A549 (cell line): ENCODE measurements around the gene TTC4. TPM values are rescaled to one million over a fixed set of nuclear protein-coding genes. Genes with fewer than 3 reads are reported as not detected.

Experiments
- ATAC-seq, 2 experiments: fragments of 200-7000 bp in 1 of 2; fragments of >200 bp in 1 of 2; cut with Nextera tagmentation in 1 of 2; cut with Tn5 transposase in 1 of 2; 3 replicates each; pipeline versions ENCODE4 v1.8.0 to v1.9.1; 2018 to 2020; ENCODE audit warnings: mild to moderate bottlenecking in 1 of 2, moderate library complexity in 1 of 2
- CTCF ChIA-PET: fragments of 300-600 bp; sonication (Branson Sonifier 250); formaldehyde crosslinking; extraction: SDS; loops from one replicate; lab custom pipeline; 2021; ENCODE audit warnings: antibody characterized with exemption, inconsistent platforms; lab: Yijun Ruan, JAX
- POLR2A ChIA-PET: fragments of 350-600 bp; formaldehyde crosslinking; extraction: SDS; loops from one replicate; lab custom pipeline; 2021; ENCODE audit warnings: antibody characterized with exemption, inconsistent platforms; lab: Yijun Ruan, JAX
- DNase-seq, 2 experiments: peaks; one replicate each; pipeline versions ENCODE4 v3.0.0 to v3.0.0-alpha.2; 2011 to 2016; ENCODE audit warnings: low read depth in 1 of 2, low spot score in 1 of 2
- FAIRE-seq: peaks from 2 replicates; lab custom pipeline; 2011; peaks lifted over from hg19 to GRCh38; lab: Jason Lieb, UNC
- H3K27ac ChIP-seq, 2 experiments: fragments of >200 bp; sonication (Bioruptor Twin); formaldehyde crosslinking; 3 replicates each; pipeline ENCODE4 v1.5.1; 2016 to 2017
- H3K4me1 ChIP-seq: fragments of >200 bp; sonication (Bioruptor Twin); formaldehyde crosslinking; 3 replicates; pipeline ENCODE4 v1.6.1; 2016
- H3K4me2 ChIP-seq: fragments of >200 bp; sonication (Bioruptor Twin); formaldehyde crosslinking; 3 replicates; pipeline ENCODE4 v1.6.1; 2016
- H3K4me3 ChIP-seq: fragments of >200 bp; sonication (Bioruptor Twin); formaldehyde crosslinking; 3 replicates; pipeline ENCODE4 v1.5.1; 2016
- H3K9me3 ChIP-seq: fragments of >200 bp; sonication (Bioruptor Twin); formaldehyde crosslinking; 3 replicates; pipeline ENCODE4 v1.6.1; 2016
- CBX8 ChIP-seq: fragments of 200-600 bp; sonication (generic); IDR thresholded peaks from 2 replicates; pipeline ENCODE4 v1.6.1; 2016
- CHD2 ChIP-seq: fragments of 150-350 bp; IDR thresholded peaks from 2 replicates; pipeline ENCODE4 v1.6.1; 2014; ENCODE audit warnings: low read length; ENCODE audit not compliant: partially characterized antibody
- CHD4 ChIP-seq: fragments of 200-600 bp; sonication (generic); IDR thresholded peaks from 2 replicates; pipeline ENCODE4 v1.6.1; 2016; ENCODE audit warnings: antibody characterized with exemption, mild to moderate bottlenecking, borderline replicate concordance
- E2F6 ChIP-seq: IDR thresholded peaks from 2 replicates; pipeline ENCODE4 v1.6.1; 2012; ENCODE audit warnings: low read depth, borderline replicate concordance
- GATA3 ChIP-seq: IDR thresholded peaks from 2 replicates; pipeline ENCODE4 v1.6.1; 2012; ENCODE audit warnings: borderline replicate concordance
- HDAC2 ChIP-seq: fragments of 200-600 bp; sonication (generic); IDR thresholded peaks from 2 replicates; pipeline ENCODE4 v1.6.1; 2016
- HOXA7 ChIP-seq: fragments of 250-450 bp; sonication (Bioruptor Pico); IDR thresholded peaks from 2 replicates; pipeline ENCODE4 v1.5.0; 2020; ENCODE audit warnings: mild to moderate bottlenecking, moderate library complexity
- HOXB13 ChIP-seq: fragments of 250-450 bp; sonication (Bioruptor Pico); IDR thresholded peaks from 2 replicates; pipeline ENCODE4 v1.5.0; 2020; ENCODE audit warnings: low read depth, mild to moderate bottlenecking, moderate library complexity
- HOXB5 ChIP-seq: fragments of 250-450 bp; sonication (Bioruptor Pico); IDR thresholded peaks from 2 replicates; pipeline ENCODE4 v1.5.0; 2020; ENCODE audit warnings: mild to moderate bottlenecking, moderate library complexity
- JUN ChIP-seq, 2 experiments: fragments of >200 bp; sonication (Bioruptor Twin); formaldehyde crosslinking; IDR thresholded peaks; 2 replicates in 1 of 2; 3 replicates in 1 of 2; pipeline ENCODE4 v1.6.1; 2016 to 2017
- JUNB ChIP-seq: fragments of >200 bp; sonication (Bioruptor Twin); formaldehyde crosslinking; IDR thresholded peaks from 2 replicates; pipeline ENCODE4 v1.6.1; 2016
- MYC ChIP-seq: IDR thresholded peaks from 2 replicates; pipeline ENCODE4 v1.6.1; 2012; ENCODE audit warnings: mild to moderate bottlenecking, inconsistent platforms, low read length, improper control_type of control experiment, borderline replicate concordance
- NFE2L2 ChIP-seq: fragments of 150-350 bp; conservative IDR thresholded peaks from 2 replicates; pipeline ENCODE4 v1.6.1; 2014; ENCODE audit warnings: low read length
- NPAS2 ChIP-seq: fragments of 250-450 bp; sonication (Bioruptor Pico); IDR thresholded peaks from 2 replicates; pipeline ENCODE4 v1.8.0; 2022; ENCODE audit warnings: mild to moderate bottlenecking, moderate library complexity, borderline replicate concordance
- PBX3 ChIP-seq: IDR thresholded peaks from 2 replicates; pipeline ENCODE4 v1.6.1; 2012
- PHF8 ChIP-seq: fragments of 200-600 bp; sonication (generic); IDR thresholded peaks from 2 replicates; pipeline ENCODE4 v1.6.1; 2016; ENCODE audit warnings: low read depth, mild to moderate bottlenecking, antibody characterized with exemption, moderate library complexity, borderline replicate concordance
- RAD21 ChIP-seq, 2 experiments: fragments of >200 bp in 1 of 2; sonication (Bioruptor Twin) in 1 of 2; formaldehyde crosslinking in 1 of 2; IDR thresholded peaks in 1 of 2; conservative IDR thresholded peaks in 1 of 2; 2 replicates in 1 of 2; 3 replicates in 1 of 2; pipeline ENCODE4 v1.6.1; 2012 to 2018; ENCODE audit warnings: inconsistent platforms in 1 of 2
- RCOR1 ChIP-seq: fragments of 150-350 bp; IDR thresholded peaks from 2 replicates; pipeline ENCODE4 v1.6.1; 2014; ENCODE audit warnings: antibody characterized with exemption, low read length, low read depth
- REST ChIP-seq: fragments of 200-600 bp; sonication (generic); IDR thresholded peaks from 2 replicates; pipeline ENCODE4 v1.6.1; 2016; ENCODE audit warnings: antibody characterized with exemption, mild to moderate bottlenecking, moderate library complexity
- RFX5 ChIP-seq: fragments of 450-650 bp; IDR thresholded peaks from 2 replicates; pipeline ENCODE4 v1.7.1; 2014; ENCODE audit warnings: antibody characterized with exemption, mild to moderate bottlenecking, moderate library complexity
- SMC3 ChIP-seq: fragments of >200 bp; sonication (Bioruptor Twin); formaldehyde crosslinking; IDR thresholded peaks from 3 replicates; pipeline ENCODE4 v1.6.1; 2018; ENCODE audit warnings: inconsistent platforms
- TP53 ChIP-seq: fragments of 250-450 bp; sonication (Bioruptor Pico); IDR thresholded peaks from 2 replicates; pipeline ENCODE4 v1.5.0; 2021; ENCODE audit warnings: mild to moderate bottlenecking, moderate library complexity
- ZNF302 ChIP-seq: fragments of 250-450 bp; sonication (Bioruptor Pico); IDR thresholded peaks from 2 replicates; pipeline ENCODE4 v1.9.0; 2021; ENCODE audit warnings: inconsistent platforms, mild to moderate bottlenecking, moderate library complexity
- ZSCAN20 ChIP-seq: fragments of 250-450 bp; sonication (Bioruptor Pico); IDR thresholded peaks from 2 replicates; pipeline ENCODE4 v1.8.0; 2022; ENCODE audit warnings: mild to moderate bottlenecking, moderate library complexity
- WGBS: methylation state at CpG from one replicate; pipeline ENCODE4 v1.1.6; 2017; ENCODE audit errors: missing lambda C conversion rate; 5-methylcytosine and 5-hydroxymethylcytosine counted together
- polyA plus RNA-seq, 4 experiments: library from polyadenylated mRNA; depleted of rRNA in 3 of 4; stranded (reverse); fragments of >200 nt; fragmentation: RNase III in 1 of 4; extraction: RNeasy Plus Mini Kit Qiagen cat#74134 plus additional on column Dnase treatment in 1 of 4; gene quantifications; 2 replicates in 3 of 4; 3 replicates in 1 of 4; pipeline ENCODE4 v1.2.3, GENCODE V29; 2011 to 2017

Gene TTC4
- polyA plus RNA-seq, 2 of the 4 experiments (the other 2 are of a cell fraction), result 20.4 to 27.1 TPM

- TF ChIP-seq CHD4 (no peak), GATA3 (no peak), HOXB5 (no peak), PHF8 (no peak), JUN (IDR thresholded peaks at IDR 0.05) (no peak), CBX8 (no peak), PBX3 (no peak), TP53 (CRISPR knock-in tag) (no peak), CHD2 (no peak), RFX5 (no peak), NFE2L2 (no peak), HDAC2 (no peak), RAD21 (conservative IDR thresholded peaks at IDR 0.05 in 1 of 2, IDR thresholded peaks at IDR 0.05 in 1 of 2) (no peak), HOXB13 (CRISPR knock-in tag) (no peak), ZSCAN20 (CRISPR knock-in tag) (no peak)
- TF ChIP-seq, all 56 proteins: peak for 0
- Histone ChIP-seq H3K27ac (no peak overlapping the region), H3K4me2 (no peak overlapping the region), H3K4me3 (no peak overlapping the region), H3K9me3 (no peaks in the 10 kb centered on the region), H3K4me1 (no peaks in the 10 kb centered on the region)
- ChIA-PET CTCF (interaction anchor here (1.4 kb wide), 1 partner anchor 39 kb away, joined by 3 read pairs; no protein-coding TSS in a partner anchor), POLR2A (no interaction called here)
- 93% methylated on average over 8 of the region's 12 CpGs for WGBS
- no peak for FAIRE-seq
- no peak for ATAC-seq
- DNase-seq, result no peak
These were observed 28.0 kb downstream of the TTC4 start for GRCh38 chr1:54743416-54744226.

- H3K4me3 ChIP-seq, result no peak overlapping the region
- no peaks in the 10 kb centered on the region for H3K9me3 ChIP-seq
- no peaks in the 10 kb centered on the region for H3K4me1 ChIP-seq
- 83% methylated on average over 3 of the region's 3 CpGs for WGBS
- ATAC-seq, result no peak
- DNase-seq, result no peak
- H3K27ac ChIP-seq, result no peak overlapping the region
- POLR2A ChIA-PET, result no interaction called here
- TF ChIP-seq REST, result no peak
- no peak for TF ChIP-seq E2F6
- TF ChIP-seq ZNF302 (CRISPR knock-in tag), result no peak
- TF ChIP-seq SMC3, result no peak
- no peak for TF ChIP-seq HDAC2
- no peak for TF ChIP-seq JUN (IDR thresholded peaks at IDR 0.05)
- TF ChIP-seq MYC, result no peak
- TF ChIP-seq NPAS2 (CRISPR knock-in tag), result no peak
- no peak for TF ChIP-seq JUNB
- no peak for TF ChIP-seq RCOR1
- no peak for TF ChIP-seq RFX5
- TF ChIP-seq HOXA7, result no peak
- no peak for TF ChIP-seq HOXB13 (CRISPR knock-in tag)
- no peak overlapping the region for H3K4me2 ChIP-seq
- CTCF ChIA-PET, result interaction anchor here (1.1 kb wide), 1 partner anchor 65 kb away, joined by 3 read pairs; no protein-coding TSS in a partner anchor
- no peak for FAIRE-seq
These were observed 29.0 kb downstream of the TTC4 start for GRCh38 chr1:54744696-54745095.
